Measurements from ENCODE around the gene AR. TPM values are rescaled to one million over a fixed set of nuclear protein-coding genes. Genes with fewer than 3 reads are reported as not detected.

The AR gene
- total RNA-seq, 1 experiment from 2014 or later = not detected

GRCh38 chrX:67700602-67701001 lies 156.8 kb downstream of the AR start:
- H3K36me3 ChIP-seq (ENCODE audit: low read depth, low read length) = no peaks in the 10 kb centered on the region
- DNase-seq (no peak), ATAC-seq (no peak)
- no peaks in the 10 kb centered on the region for H3K9me3 ChIP-seq (ENCODE audit: low read length)
- H3K9ac ChIP-seq (ENCODE audit: low read length) = no peak overlapping the region
- CTCF ChIA-PET = no interaction called here
- no TSS peak for BruUV-seq (replicated peaks)
- H2AFZ ChIP-seq (ENCODE audit: low read length) = no peak overlapping the region
- no peaks in the 10 kb centered on the region for H3K27me3 ChIP-seq (ENCODE audit: low read length)
- H3K4me1 ChIP-seq (ENCODE audit: insufficient read depth, low read length) = no peaks in the 10 kb centered on the region
- no peaks in the 10 kb centered on the region for H3F3A ChIP-seq (ENCODE audit: low read length, unreplicated experiment)
- no peaks in the 10 kb centered on the region for H3K9me2 ChIP-seq (replicated peaks; ENCODE audit: low read length)
- no peak overlapping the region for H3K4me2 ChIP-seq (ENCODE audit: low read length)
- no peak for TF ChIP-seq CTCF (conservative IDR thresholded peaks at IDR 0.05; ENCODE audit: low read depth, low read length)
- no peak for TF ChIP-seq EZH2phosphoT487 (IDR thresholded peaks at IDR 0.05; ENCODE audit: borderline replicate concordance, low read length)
- TF ChIP-seq EZH2 (IDR thresholded peaks at IDR 0.05; ENCODE audit: low read length, unreplicated experiment) = no peak
- no peaks in the 10 kb centered on the region for H4K20me1 ChIP-seq (ENCODE audit: low read length)
- H3K27ac ChIP-seq (ENCODE audit: low read length) = no peak overlapping the region
- POLR2A ChIA-PET (ENCODE audit: unreplicated experiment) = no interaction called here
- no peaks in the 10 kb centered on the region for H3K79me2 ChIP-seq (ENCODE audit: low read length)
- intact Hi-C loops (cut with micrococcal nuclease) = no loop called here
- no peak overlapping the region for H3K4me3 ChIP-seq (ENCODE audit: low read length)

- H3K4me3 ChIP-seq (ENCODE audit: low read length) = no peak overlapping the region
- BruUV-seq (replicated peaks) = no TSS peak
- no peaks in the 10 kb centered on the region for H3K9me2 ChIP-seq (replicated peaks; ENCODE audit: low read length)
- H4K20me1 ChIP-seq (ENCODE audit: low read length) = no peaks in the 10 kb centered on the region
- no peaks in the 10 kb centered on the region for H3K79me2 ChIP-seq (ENCODE audit: low read length)
- no peaks in the 10 kb centered on the region for H3K9me3 ChIP-seq (ENCODE audit: low read length)
- intact Hi-C loops (cut with micrococcal nuclease) = no loop called here
- H3K9ac ChIP-seq (ENCODE audit: low read length) = no peak overlapping the region
- DNase-seq = no peak
- no peak overlapping the region for H3K27ac ChIP-seq (ENCODE audit: low read length)
- CTCF ChIA-PET = no interaction called here
- H3K27me3 ChIP-seq (ENCODE audit: low read length) = no peaks in the 10 kb centered on the region
- H3K36me3 ChIP-seq (ENCODE audit: low read depth, low read length) = no peaks in the 10 kb centered on the region
- no peaks in the 10 kb centered on the region for H3F3A ChIP-seq (ENCODE audit: low read length, unreplicated experiment)
- no peaks in the 10 kb centered on the region for H3K4me1 ChIP-seq (ENCODE audit: insufficient read depth, low read length)
- POLR2A ChIA-PET (ENCODE audit: unreplicated experiment) = no interaction called here
- no peak overlapping the region for H2AFZ ChIP-seq (ENCODE audit: low read length)
- no peak overlapping the region for H3K4me2 ChIP-seq (ENCODE audit: low read length)
- no peak for TF ChIP-seq CTCF (conservative IDR thresholded peaks at IDR 0.05; ENCODE audit: low read depth, low read length)
- ATAC-seq = no peak
Observed at GRCh38 chrX:67714004-67714403, 170.2 kb downstream of the AR start.

GRCh38 chrX:67717571-67717970 lies 173.8 kb downstream of the AR start:
- intact Hi-C loops (cut with micrococcal nuclease) = no loop called here
- no peak for DNase-seq

More at GRCh38 chrX:67717571-67717970, 173.8 kb downstream of the AR start:
- Histone ChIP-seq H3K79me2 (ENCODE audit: low read length) (no peaks in the 10 kb centered on the region), H3K36me3 (ENCODE audit: low read depth, low read length) (no peaks in the 10 kb centered on the region), H4K20me1 (ENCODE audit: low read length) (no peaks in the 10 kb centered on the region), H3F3A (ENCODE audit: low read length, unreplicated experiment) (no peaks in the 10 kb centered on the region), H3K9ac (ENCODE audit: low read length) (no peak overlapping the region), H2AFZ (ENCODE audit: low read length) (no peak overlapping the region), H3K4me2 (ENCODE audit: low read length) (no peak overlapping the region), H3K4me3 (ENCODE audit: low read length) (no peak overlapping the region), H3K9me2 (replicated peaks; ENCODE audit: low read length) (no peaks in the 10 kb centered on the region), H3K9me3 (ENCODE audit: low read length) (no peaks in the 10 kb centered on the region), H3K4me1 (ENCODE audit: insufficient read depth, low read length) (no peaks in the 10 kb centered on the region), H3K27me3 (ENCODE audit: low read length) (no peaks in the 10 kb centered on the region), H3K27ac (ENCODE audit: low read length) (no peak overlapping the region)
- ATAC-seq = no peak
- CTCF ChIA-PET = no interaction called here
- no TSS peak for BruUV-seq (replicated peaks)
- TF ChIP-seq EZH2phosphoT487 (IDR thresholded peaks at IDR 0.05; ENCODE audit: borderline replicate concordance, low read length) = no peak
- TF ChIP-seq CTCF (conservative IDR thresholded peaks at IDR 0.05; ENCODE audit: low read depth, low read length) = no peak
- TF ChIP-seq EZH2 (IDR thresholded peaks at IDR 0.05; ENCODE audit: low read length, unreplicated experiment) = no peak
- POLR2A ChIA-PET (ENCODE audit: unreplicated experiment) = no interaction called here
